H9 (cell line): ENCODE results near the gene TBC1D22A. TPM values are rescaled to one million over a fixed set of nuclear protein-coding genes. Genes with fewer than 3 reads are reported as not detected.

Source experiments
- DNase-seq: peaks from one replicate; pipeline ENCODE4 v3.0.0-alpha.2; 2017
- H2AFZ ChIP-seq: one replicate; pipeline ENCODE4 v1.6.1; 2013; ENCODE audit warnings: mild to moderate bottlenecking, low read length, control low read depth, moderate library complexity
- H2AK5ac ChIP-seq: 2 replicates; pipeline ENCODE4 v1.6.1; 2013; ENCODE audit warnings: low read length, control low read depth, mixed read lengths; ENCODE audit not compliant: insufficient read length
- H2BK120ac ChIP-seq: one replicate; pipeline ENCODE4 v1.6.1; 2013; ENCODE audit warnings: low read depth, mild to moderate bottlenecking, low read length, control low read depth, inconsistent platforms; ENCODE audit not compliant: poor library complexity, severe bottlenecking
- H2BK12ac ChIP-seq: 2 replicates; pipeline ENCODE4 v1.6.1; 2013; ENCODE audit warnings: low read length, control low read depth, mixed read lengths, low read depth; ENCODE audit not compliant: insufficient read length
- H2BK15ac ChIP-seq: 2 replicates; pipeline ENCODE4 v1.6.1; 2013; ENCODE audit warnings: low read depth, low read length, control low read depth
- H2BK20ac ChIP-seq: one replicate; pipeline ENCODE4 v1.6.1; 2013; ENCODE audit warnings: low read depth, mild to moderate bottlenecking, low read length, control low read depth, inconsistent platforms; ENCODE audit not compliant: poor library complexity, severe bottlenecking
- H2BK5ac ChIP-seq: 2 replicates; pipeline ENCODE4 v1.6.1; 2013; ENCODE audit warnings: low read length, control low read depth, mixed read lengths; ENCODE audit not compliant: insufficient read length
- H3K14ac ChIP-seq: 2 replicates; pipeline ENCODE4 v1.6.1; 2013; ENCODE audit warnings: low read length, control low read depth; ENCODE audit not compliant: insufficient read depth
- H3K18ac ChIP-seq: 2 replicates; pipeline ENCODE4 v1.6.1; 2013; ENCODE audit warnings: low read depth, mild to moderate bottlenecking, mixed read lengths, low read length, control low read depth; ENCODE audit not compliant: insufficient read length
- H3K23ac ChIP-seq: 2 replicates; pipeline ENCODE4 v1.6.1; 2013; ENCODE audit warnings: low read length, control low read depth, mixed read lengths, low read depth; ENCODE audit not compliant: insufficient read length
- H3K23me2 ChIP-seq: 2 replicates; pipeline ENCODE4 v1.6.1; 2013; ENCODE audit warnings: low read depth, mild to moderate bottlenecking, mixed read lengths, low read length, control low read depth; ENCODE audit not compliant: insufficient read length, poor library complexity, severe bottlenecking
- H3K27ac ChIP-seq: 2 replicates; pipeline ENCODE4 v1.5.1; 2013; ENCODE audit warnings: low read length, control low read depth, mixed read lengths, low read depth; ENCODE audit not compliant: insufficient read length
- H3K27me3 ChIP-seq: 2 replicates; pipeline ENCODE4 v1.6.1; 2013; ENCODE audit warnings: low read length, control low read depth, inconsistent platforms; ENCODE audit not compliant: insufficient read depth
- H3K4ac ChIP-seq: 2 replicates; pipeline ENCODE4 v1.6.1; 2013; ENCODE audit warnings: low read depth, mild to moderate bottlenecking, control low read depth, inconsistent platforms, low read length, moderate library complexity
- H3K4me1 ChIP-seq: 2 replicates; pipeline ENCODE4 v1.6.1; 2013; ENCODE audit warnings: low read length, control low read depth, inconsistent platforms; ENCODE audit not compliant: insufficient read depth
- H3K4me2 ChIP-seq: 2 replicates; pipeline ENCODE4 v1.6.1; 2013; ENCODE audit warnings: low read length, control low read depth, mixed read lengths; ENCODE audit not compliant: insufficient read length, insufficient read depth
- H3K56ac ChIP-seq: 2 replicates; pipeline ENCODE4 v1.6.1; 2013; ENCODE audit warnings: low read depth, mild to moderate bottlenecking, mixed read lengths, low read length, control low read depth; ENCODE audit not compliant: insufficient read length
- H3K79me1 ChIP-seq: 2 replicates; pipeline ENCODE4 v1.6.1; 2013; ENCODE audit warnings: low read depth, mild to moderate bottlenecking, moderate library complexity, low read length, control low read depth, inconsistent platforms; ENCODE audit not compliant: insufficient read depth, poor library complexity, severe bottlenecking
- H3K79me2 ChIP-seq: 2 replicates; pipeline ENCODE4 v1.6.1; 2013; ENCODE audit warnings: low read length, control low read depth, inconsistent platforms; ENCODE audit not compliant: insufficient read depth
- H3K9ac ChIP-seq: 2 replicates; pipeline ENCODE4 v1.6.1; 2013; ENCODE audit warnings: low read length, control low read depth, mixed read lengths; ENCODE audit not compliant: insufficient read length; ENCODE audit errors: extremely low read depth
- H3K9me3 ChIP-seq: one replicate; pipeline ENCODE4 v1.6.1; 2013; ENCODE audit warnings: low read depth, low read length, inconsistent platforms; ENCODE audit not compliant: control insufficient read depth
- H3T11ph ChIP-seq: one replicate; pipeline ENCODE4 v1.6.1; 2013; ENCODE audit warnings: mild to moderate bottlenecking, low read length, control low read depth, inconsistent platforms
- H4K20me1 ChIP-seq: one replicate; pipeline ENCODE4 v1.6.1; 2013; ENCODE audit not compliant: control insufficient read depth, insufficient read length, insufficient read depth
- H4K5ac ChIP-seq: 2 replicates; pipeline ENCODE4 v1.6.1; 2013; ENCODE audit warnings: low read depth, mild to moderate bottlenecking, mixed read lengths, low read length, control low read depth; ENCODE audit not compliant: insufficient read length
- H4K8ac ChIP-seq: replicated peaks from 2 replicates; pipeline ENCODE4 v1.6.1; 2013; ENCODE audit warnings: low read length, control low read depth, mixed read lengths, low read depth; ENCODE audit not compliant: insufficient read length
- H4K91ac ChIP-seq: 2 replicates; pipeline ENCODE4 v1.6.1; 2013; ENCODE audit warnings: low read depth, mild to moderate bottlenecking, moderate library complexity, mixed read lengths, low read length, control low read depth; ENCODE audit not compliant: insufficient read length
- H3K27ac Mint-ChIP-seq, 3 experiments: 2 replicates in 2 of 3; 3 replicates in 1 of 3; pipeline ENCODE4 v1.8.0; 2020 to 2021; ENCODE audit warnings: mixed read lengths in 3 of 3, mild to moderate bottlenecking in 1 of 3, moderate library complexity in 1 of 3
- H3K27me3 Mint-ChIP-seq: 2 replicates; pipeline ENCODE4 v1.8.0; 2021; ENCODE audit warnings: low read depth, mild to moderate bottlenecking, moderate library complexity, mixed read lengths
- H3K36me3 Mint-ChIP-seq, 3 experiments: 2 replicates in 2 of 3; 3 replicates in 1 of 3; pipeline ENCODE4 v1.8.0; 2020 to 2021; ENCODE audit warnings: low read depth in 3 of 3, mixed read lengths in 3 of 3; ENCODE audit not compliant: insufficient read depth in 1 of 3
- H3K4me1 Mint-ChIP-seq, 2 experiments: 2 replicates each; pipeline ENCODE4 v1.8.0; 2020; ENCODE audit warnings: mixed read lengths in 2 of 2
- H3K4me3 Mint-ChIP-seq, 2 experiments: 2 replicates in 1 of 2; 3 replicates in 1 of 2; pipeline ENCODE4 v1.8.0; 2020 to 2021; ENCODE audit warnings: mild to moderate bottlenecking in 2 of 2, mixed read lengths in 2 of 2, moderate library complexity in 1 of 2
- H3K9me3 Mint-ChIP-seq, 2 experiments: 2 replicates in 1 of 2; 3 replicates in 1 of 2; pipeline ENCODE4 v1.8.0; 2020; ENCODE audit warnings: mild to moderate bottlenecking in 2 of 2, mixed read lengths in 2 of 2, moderate library complexity in 1 of 2
- WGBS: extraction: QIAGEN DNeasy Blood & Tissue Kit; methylation state at CpG from one replicate; pipeline ENCODE4 v1.1.7; 2013; ENCODE audit warnings: missing lambda C conversion rate, low lambda C conversion rate, mixed read lengths; ENCODE audit not compliant: insufficient read length; ENCODE audit errors: extremely low coverage; 5-methylcytosine and 5-hydroxymethylcytosine counted together
- total RNA-seq: library from RNA; stranded (reverse); gene quantifications from 2 replicates; pipeline ENCODE4 v1.2.1, GENCODE V29; 2021
- TF ChIP-seq, protein P1 (sequence below): fragments of 200-600 bp; sonication (generic); conservative IDR thresholded peaks from 3 replicates; pipeline ENCODE4 v1.8.0; 2021; ENCODE audit warnings: antibody characterized with exemption, mild to moderate bottlenecking

The TBC1D22A gene
- total RNA-seq, 1 experiment from 2014 or later = 20.8 TPM

DNA sequence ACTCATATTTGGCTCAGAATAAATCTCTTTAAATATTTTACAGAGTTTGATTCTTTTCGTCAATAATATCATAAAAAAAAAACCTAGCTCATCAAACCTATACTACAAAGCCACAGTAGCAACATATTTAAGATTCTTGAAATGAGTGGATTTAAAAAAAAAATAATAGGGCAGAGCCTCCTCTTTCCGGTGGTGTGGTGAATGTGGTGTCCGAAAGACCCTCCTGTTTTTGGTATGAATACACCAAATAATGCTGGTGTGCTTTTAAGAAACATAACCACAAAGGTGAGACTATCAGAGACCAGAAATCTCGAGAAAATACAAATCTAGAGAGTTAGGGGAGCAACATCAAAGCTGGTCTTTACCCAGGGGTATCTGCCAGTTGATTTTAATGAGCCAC, 342.6 kb downstream of the TBC1D22A start:
- H3K79me2 ChIP-seq = no peaks in the 10 kb centered on the region
- no peak overlapping the region for H2BK12ac ChIP-seq
- peaks cover 0 to 7% (median 2%) of the 10 kb centered on the region in 3 experiments; a peak in 3 of 7 replicates for H3K36me3 Mint-ChIP-seq
- no peak overlapping the region for H2BK5ac ChIP-seq
- H2BK15ac ChIP-seq = no peak overlapping the region
- no peak overlapping the region for H4K5ac ChIP-seq
- no peaks in the 10 kb centered on the region for H3K23me2 ChIP-seq
- no peak overlapping the region for H3K23ac ChIP-seq
- no peak overlapping the region for H2AFZ ChIP-seq
- TF ChIP-seq, protein P1, sequence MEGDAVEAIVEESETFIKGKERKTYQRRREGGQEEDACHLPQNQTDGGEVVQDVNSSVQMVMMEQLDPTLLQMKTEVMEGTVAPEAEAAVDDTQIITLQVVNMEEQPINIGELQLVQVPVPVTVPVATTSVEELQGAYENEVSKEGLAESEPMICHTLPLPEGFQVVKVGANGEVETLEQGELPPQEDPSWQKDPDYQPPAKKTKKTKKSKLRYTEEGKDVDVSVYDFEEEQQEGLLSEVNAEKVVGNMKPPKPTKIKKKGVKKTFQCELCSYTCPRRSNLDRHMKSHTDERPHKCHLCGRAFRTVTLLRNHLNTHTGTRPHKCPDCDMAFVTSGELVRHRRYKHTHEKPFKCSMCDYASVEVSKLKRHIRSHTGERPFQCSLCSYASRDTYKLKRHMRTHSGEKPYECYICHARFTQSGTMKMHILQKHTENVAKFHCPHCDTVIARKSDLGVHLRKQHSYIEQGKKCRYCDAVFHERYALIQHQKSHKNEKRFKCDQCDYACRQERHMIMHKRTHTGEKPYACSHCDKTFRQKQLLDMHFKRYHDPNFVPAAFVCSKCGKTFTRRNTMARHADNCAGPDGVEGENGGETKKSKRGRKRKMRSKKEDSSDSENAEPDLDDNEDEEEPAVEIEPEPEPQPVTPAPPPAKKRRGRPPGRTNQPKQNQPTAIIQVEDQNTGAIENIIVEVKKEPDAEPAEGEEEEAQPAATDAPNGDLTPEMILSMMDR = no peak
- no peak overlapping the region for H2AK5ac ChIP-seq
- no peak overlapping the region for H2BK20ac ChIP-seq
- H3K27ac Mint-ChIP-seq = peak overlapping the region in 1 of 3 experiments; percentile 93; a peak in 1 of 7 replicates
- H3K4me3 Mint-ChIP-seq = no peak overlapping the region
- no peak overlapping the region for H4K91ac ChIP-seq
- DNase-seq = no peak
- no CpG with 5 or more reads among the region's 4 CpGs for WGBS
- no peak overlapping the region for H3K27ac ChIP-seq
- H2BK120ac ChIP-seq = no peak overlapping the region
- no peaks in the 10 kb centered on the region for H3K79me1 ChIP-seq
- no peaks in the 10 kb centered on the region for H3K9me3 ChIP-seq
- H3K9me3 Mint-ChIP-seq = no peaks in the 10 kb centered on the region
- peaks cover 5% of the 10 kb centered on the region; the same call in 1 of the 2 replicates for H3K4me1 ChIP-seq
- no peak overlapping the region for H3K4ac ChIP-seq
- no peak overlapping the region for H3K14ac ChIP-seq
- H3K9ac ChIP-seq = no peak overlapping the region
- H3K56ac ChIP-seq = no peak overlapping the region
- no peaks in the 10 kb centered on the region for H3K27me3 Mint-ChIP-seq
- peaks cover 38 to 40% of the 10 kb centered on the region in 2 experiments for H3K4me1 Mint-ChIP-seq
- H4K8ac ChIP-seq = no peak overlapping the region
- H3T11ph ChIP-seq = no peak overlapping the region
- H4K20me1 ChIP-seq = peaks cover 2% of the 10 kb centered on the region
- no peak overlapping the region for H3K18ac ChIP-seq
- no peaks in the 10 kb centered on the region for H3K27me3 ChIP-seq
- no peak overlapping the region for H3K4me2 ChIP-seq
